ENCODE measurements around the gene GPR137B. TPM values are rescaled to one million over a fixed set of nuclear protein-coding genes. Genes with fewer than 3 reads are reported as not detected.

GPR137B gene
- polyA plus RNA-seq, 1 donor from 2014 or later: 8.2 TPM

- no peak overlapping the region for H3K4me3 ChIP-seq (ENCODE audit: low read length)
- H3K27me3 ChIP-seq (ENCODE audit: insufficient read depth, low read depth, low read length): no peaks in the 10 kb centered on the region
- H3K4me2 ChIP-seq (ENCODE audit: low read length): no peak overlapping the region
- peaks cover 5% of the 10 kb centered on the region for H3K79me2 ChIP-seq (replicated peaks; ENCODE audit: insufficient read depth, low read length)
- H2AFZ ChIP-seq (ENCODE audit: low read depth, low read length): no peak overlapping the region
- H3K9me2 ChIP-seq (ENCODE audit: insufficient read depth, low read length): no peaks in the 10 kb centered on the region
- no peaks in the 10 kb centered on the region for H3K36me3 ChIP-seq (ENCODE audit: insufficient read depth, low read length)
- H3K9me3 ChIP-seq (ENCODE audit: low read length): no peaks in the 10 kb centered on the region
- no peak overlapping the region for H3K9ac ChIP-seq (ENCODE audit: low read length)
- TF ChIP-seq EP300 (conservative IDR thresholded peaks at IDR 0.05; ENCODE audit: poor library complexity, severe bottlenecking) (no peak), MXI1 (conservative IDR thresholded peaks at IDR 0.05; ENCODE audit: poor library complexity, severe bottlenecking) (no peak), SMC3 (conservative IDR thresholded peaks at IDR 0.05; ENCODE audit: poor library complexity) (no peak), CTCF (IDR thresholded peaks at IDR 0.05; ENCODE audit: poor library complexity, severe bottlenecking) (no peak)
- H3K27ac ChIP-seq (ENCODE audit: low read length): no peak overlapping the region
- no peaks in the 10 kb centered on the region for H3F3A ChIP-seq (ENCODE audit: insufficient read depth, low read length, poor library complexity, severe bottlenecking)
- no peaks in the 10 kb centered on the region for H4K20me1 ChIP-seq (ENCODE audit: insufficient read depth)
These were observed 4.7 kb downstream of the GPR137B start for GRCh38 chr1:236147068-236147467.

- H3F3A ChIP-seq (ENCODE audit: insufficient read depth, low read length, poor library complexity, severe bottlenecking): no peaks in the 10 kb centered on the region
- H3K9me2 ChIP-seq (ENCODE audit: insufficient read depth, low read length): no peaks in the 10 kb centered on the region
These were observed 5.5 kb downstream of the GPR137B start for GRCh38 chr1:236147521-236148469.

More at GRCh38 chr1:236147521-236148469, 5.5 kb downstream of the GPR137B start:
- H2AFZ ChIP-seq (ENCODE audit: low read depth, low read length): no peak overlapping the region
- H3K79me2 ChIP-seq (replicated peaks; ENCODE audit: insufficient read depth, low read length): peaks cover 5% of the 10 kb centered on the region
- H3K27me3 ChIP-seq (ENCODE audit: insufficient read depth, low read depth, low read length): no peaks in the 10 kb centered on the region
- TF ChIP-seq POLR2AphosphoS5 (IDR thresholded peaks at IDR 0.05): no peak
- no peak for TF ChIP-seq REST (IDR thresholded peaks at IDR 0.05; ENCODE audit: borderline replicate concordance)
- no peak for TF ChIP-seq EZH2 (IDR thresholded peaks at IDR 0.05; ENCODE audit: borderline replicate concordance, insufficient read depth, low read length, poor library complexity, severe bottlenecking)
- TF ChIP-seq EP300 (conservative IDR thresholded peaks at IDR 0.05; ENCODE audit: poor library complexity, severe bottlenecking): no peak
- no peak for TF ChIP-seq CTCF (IDR thresholded peaks at IDR 0.05; ENCODE audit: poor library complexity, severe bottlenecking)
- no peak for TF ChIP-seq SMC3 (conservative IDR thresholded peaks at IDR 0.05; ENCODE audit: poor library complexity)
- TF ChIP-seq RAD21 (conservative IDR thresholded peaks at IDR 0.05): no peak
- no peak for TF ChIP-seq TAF1 (IDR thresholded peaks at IDR 0.05; ENCODE audit: low read depth)
- TF ChIP-seq MXI1 (conservative IDR thresholded peaks at IDR 0.05; ENCODE audit: poor library complexity, severe bottlenecking): no peak
- no peaks in the 10 kb centered on the region for H3K36me3 ChIP-seq (ENCODE audit: insufficient read depth, low read length)
- no peaks in the 10 kb centered on the region for H3K9me3 ChIP-seq (ENCODE audit: low read length)
- no peak overlapping the region for H3K27ac ChIP-seq (ENCODE audit: low read length)
- H3K4me2 ChIP-seq (ENCODE audit: low read length): no peak overlapping the region
- no peak overlapping the region for H3K4me3 ChIP-seq (ENCODE audit: low read length)
- no peaks in the 10 kb centered on the region for H4K20me1 ChIP-seq (ENCODE audit: insufficient read depth)
- no peak overlapping the region for H3K9ac ChIP-seq (ENCODE audit: low read length)
